Measurements from ENCODE around the gene CDC42BPA. TPM values are rescaled to one million over a fixed set of nuclear protein-coding genes. Genes with fewer than 3 reads are reported as not detected.

The CDC42BPA gene
- total RNA-seq, 4 donors from 2014 or later: 47.0 to 58.6 (median 54.8) TPM

- TF ChIP-seq CTCF (IDR thresholded peaks at IDR 0.05) (no peak), EP300 (IDR thresholded peaks at IDR 0.05) (no peak), POLR2A (IDR thresholded peaks at IDR 0.05) (no peak)
- Histone ChIP-seq H3K27me3 (no peaks in the 10 kb centered on the region), H3K36me3 (no peaks in the 10 kb centered on the region), H3K9me3 (no peaks in the 10 kb centered on the region), H3K27ac (no peak overlapping the region), H3K4me1 (no peaks in the 10 kb centered on the region), H3K4me3 (no peak overlapping the region)
- 79 to 84% methylated on average over 9 of the region's 9 CpGs for WGBS, 2 donors
- DNase-seq (ENCODE audit: low spot score in 2 of 2): no peak
These were observed 133.0 kb downstream of the CDC42BPA start for GRCh38 chr1:227185291-227185690.

GRCh38 chr1:227182012-227182411, 136.3 kb downstream of the CDC42BPA start:
- H3K27me3 ChIP-seq: no peaks in the 10 kb centered on the region
- H3K4me1 ChIP-seq: no peaks in the 10 kb centered on the region
- no peaks in the 10 kb centered on the region for H3K9me3 ChIP-seq
- 90 to 95% methylated on average over 3 of the region's 3 CpGs for WGBS, 2 donors
- no peak overlapping the region for H3K4me3 ChIP-seq
- DNase-seq (ENCODE audit: low spot score in 2 of 2): no peak
- no peak for TF ChIP-seq CTCF (IDR thresholded peaks at IDR 0.05)
- TF ChIP-seq POLR2A (IDR thresholded peaks at IDR 0.05): no peak
- no peak for TF ChIP-seq EP300 (IDR thresholded peaks at IDR 0.05)
- no peaks in the 10 kb centered on the region for H3K36me3 ChIP-seq
- H3K27ac ChIP-seq: no peak overlapping the region

GRCh38 chr1:227175611-227176010, 142.7 kb downstream of the CDC42BPA start:
- no peaks in the 10 kb centered on the region for H3K27me3 ChIP-seq
- 94 to 95% methylated on average over 4 of the region's 4 CpGs for WGBS, 2 donors
- no peak for DNase-seq (ENCODE audit: low spot score in 2 of 2)

GRCh38 chr1:227174164-227174563, 144.1 kb downstream of the CDC42BPA start:
- H3K4me3 ChIP-seq: no peak overlapping the region
- no peaks in the 10 kb centered on the region for H3K27me3 ChIP-seq
- TF ChIP-seq CTCF (IDR thresholded peaks at IDR 0.05): no peak
- TF ChIP-seq POLR2A (IDR thresholded peaks at IDR 0.05): no peak
- no peak for TF ChIP-seq EP300 (IDR thresholded peaks at IDR 0.05)
- peaks cover 0 to 10% (median 0%) of the 10 kb centered on the region in 4 donors for H3K4me1 ChIP-seq
- no peak overlapping the region for H3K27ac ChIP-seq
- WGBS, 2 donors: 89 to 91% methylated on average over 2 of the region's 2 CpGs
- no peak for DNase-seq (ENCODE audit: low spot score in 2 of 2)
- no peaks in the 10 kb centered on the region for H3K36me3 ChIP-seq
- H3K9me3 ChIP-seq: no peaks in the 10 kb centered on the region

More at GRCh38 chr1:227175611-227176010, 142.7 kb downstream of the CDC42BPA start:
- Histone ChIP-seq H3K27ac (no peak overlapping the region), H3K4me3 (no peak overlapping the region), H3K4me1 (peaks cover 0 to 7% (median 0%) of the 10 kb centered on the region in 4 donors), H3K9me3 (no peaks in the 10 kb centered on the region), H3K36me3 (no peaks in the 10 kb centered on the region)
- TF ChIP-seq EP300 (IDR thresholded peaks at IDR 0.05): no peak
- no peak for TF ChIP-seq POLR2A (IDR thresholded peaks at IDR 0.05)
- no peak for TF ChIP-seq CTCF (IDR thresholded peaks at IDR 0.05)

GRCh38 chr1:227170361-227171166, 147.7 kb downstream of the CDC42BPA start:
- H3K36me3 ChIP-seq: no peaks in the 10 kb centered on the region
- no peaks in the 10 kb centered on the region for H3K9me3 ChIP-seq

More at GRCh38 chr1:227170361-227171166, 147.7 kb downstream of the CDC42BPA start:
- WGBS, 2 donors: 71% methylated on average over 3 of the region's 3 CpGs
- Histone ChIP-seq H3K27me3 (no peaks in the 10 kb centered on the region), H3K4me3 (no peak overlapping the region), H3K27ac (no peak overlapping the region), H3K4me1 (peaks cover 0 to 27% (median 0%) of the 10 kb centered on the region in 4 donors)
- no peak for DNase-seq (ENCODE audit: low spot score in 2 of 2)
- TF ChIP-seq EP300 (IDR thresholded peaks at IDR 0.05): no peak
- TF ChIP-seq POLR2A (IDR thresholded peaks at IDR 0.05): no peak
- no peak for TF ChIP-seq CTCF (IDR thresholded peaks at IDR 0.05)
